Breast epithelium (tissue), 3 donors: ENCODE measurements around the gene KITLG.

Experiments used
- CTCF ChIP-seq, 3 donors: fragments of 450-650 bp; IDR thresholded peaks; one replicate each; pipeline ENCODE4 v1.5.1; 2016 to 2017; ENCODE audit warnings: antibody characterized with exemption in 3 of 3, mild to moderate bottlenecking in 3 of 3, moderate library complexity in 3 of 3
- POLR2A ChIP-seq: fragments of 450-650 bp; IDR thresholded peaks from one replicate; pipeline ENCODE4 v1.6.1; 2016; ENCODE audit warnings: antibody characterized with exemption, mild to moderate bottlenecking, moderate library complexity
- POLR2AphosphoS5 ChIP-seq, 3 donors: sonication (generic); formaldehyde crosslinking; IDR thresholded peaks; one replicate each; pipeline ENCODE4 v1.6.1; 2017; ENCODE audit warnings: antibody characterized with exemption in 3 of 3

DNA sequence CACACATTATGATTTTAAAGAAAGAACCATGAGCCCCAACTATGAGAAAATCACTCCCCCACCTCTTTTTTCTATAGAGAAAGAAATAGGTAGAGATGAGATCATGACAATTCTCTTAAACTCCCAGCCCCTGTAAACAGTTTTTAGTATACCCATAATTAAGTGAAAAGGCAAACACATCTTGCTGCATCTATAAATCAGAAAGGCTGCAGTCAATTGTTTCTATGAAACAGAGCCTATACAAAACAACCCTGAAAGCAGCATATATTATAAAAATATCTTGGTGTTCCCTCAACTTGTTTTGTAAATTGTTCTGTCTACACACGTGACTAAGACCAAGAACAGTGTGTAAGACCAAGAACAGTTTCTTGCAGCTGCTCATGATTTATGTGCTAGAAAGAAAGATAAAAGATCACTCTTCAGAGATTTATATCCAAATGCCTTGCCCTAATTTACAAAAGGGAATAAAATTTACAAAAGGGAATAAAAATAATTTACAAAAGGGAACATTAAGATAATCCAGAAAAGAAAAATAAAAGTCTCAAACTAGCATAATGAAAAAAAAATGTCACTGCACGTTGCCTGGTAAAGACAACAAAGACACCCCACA is 4.8 kb downstream of the KITLG start:
- no peak for TF ChIP-seq CTCF (IDR thresholded peaks at IDR 0.05)
- no peak for TF ChIP-seq POLR2AphosphoS5 (IDR thresholded peaks at IDR 0.05)
- no peak for TF ChIP-seq POLR2A
